Measurements from ENCODE around the gene RIN2.

RIN2 gene

DNA sequence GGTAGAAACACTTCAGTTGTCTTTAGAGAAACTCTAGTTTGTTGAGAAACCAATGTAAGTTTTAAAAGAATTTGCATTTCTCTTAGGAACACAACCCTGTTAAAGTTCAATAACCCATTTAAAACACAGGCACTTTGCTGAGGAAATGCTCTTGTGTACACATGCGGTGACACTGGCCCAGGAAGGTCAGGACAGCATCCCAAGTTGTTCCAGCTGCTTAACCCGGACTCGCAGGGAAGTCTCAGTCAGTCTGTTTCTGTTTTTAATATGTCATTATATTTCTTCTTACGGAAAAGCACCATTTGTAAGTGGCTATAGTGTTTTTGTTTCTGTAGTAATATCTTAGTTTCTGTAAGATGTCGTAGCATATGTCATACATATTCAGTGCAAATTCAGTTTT is 36.9 kb downstream of the RIN2 start:
- Histone ChIP-seq H3K27me3 (ENCODE audit: insufficient read depth, low read length, poor library complexity, severe bottlenecking) (no peaks in the 10 kb centered on the region), H3K4me3 (ENCODE audit: low read length, poor library complexity, severe bottlenecking) (no peak overlapping the region), H3K4me1 (ENCODE audit: insufficient read depth, low read length, poor library complexity, severe bottlenecking) (no peaks in the 10 kb centered on the region), H3K9ac (ENCODE audit: low read depth, low read length, poor library complexity, severe bottlenecking) (no peak overlapping the region), H3K9me2 (replicated peaks; ENCODE audit: low read depth, low read length) (no peaks in the 10 kb centered on the region), H2AFZ (ENCODE audit: low read length) (no peak overlapping the region), H3K4me2 (ENCODE audit: low read depth, low read length, poor library complexity, severe bottlenecking) (no peak overlapping the region), H3K9me3 (ENCODE audit: insufficient read depth, low read depth, low read length) (no peaks in the 10 kb centered on the region), H4K20me1 (ENCODE audit: insufficient read depth, low read length, poor library complexity, severe bottlenecking) (no peaks in the 10 kb centered on the region), H3K36me3 (ENCODE audit: insufficient read depth, low read length) (no peaks in the 10 kb centered on the region), H3K79me2 (ENCODE audit: insufficient read depth, low read length) (no peaks in the 10 kb centered on the region), H3F3A (ENCODE audit: low read depth) (no peaks in the 10 kb centered on the region)
- no peak for TF ChIP-seq EZH2phosphoT487 (IDR thresholded peaks at IDR 0.05; ENCODE audit: borderline replicate concordance)
- TF ChIP-seq, protein P1, sequence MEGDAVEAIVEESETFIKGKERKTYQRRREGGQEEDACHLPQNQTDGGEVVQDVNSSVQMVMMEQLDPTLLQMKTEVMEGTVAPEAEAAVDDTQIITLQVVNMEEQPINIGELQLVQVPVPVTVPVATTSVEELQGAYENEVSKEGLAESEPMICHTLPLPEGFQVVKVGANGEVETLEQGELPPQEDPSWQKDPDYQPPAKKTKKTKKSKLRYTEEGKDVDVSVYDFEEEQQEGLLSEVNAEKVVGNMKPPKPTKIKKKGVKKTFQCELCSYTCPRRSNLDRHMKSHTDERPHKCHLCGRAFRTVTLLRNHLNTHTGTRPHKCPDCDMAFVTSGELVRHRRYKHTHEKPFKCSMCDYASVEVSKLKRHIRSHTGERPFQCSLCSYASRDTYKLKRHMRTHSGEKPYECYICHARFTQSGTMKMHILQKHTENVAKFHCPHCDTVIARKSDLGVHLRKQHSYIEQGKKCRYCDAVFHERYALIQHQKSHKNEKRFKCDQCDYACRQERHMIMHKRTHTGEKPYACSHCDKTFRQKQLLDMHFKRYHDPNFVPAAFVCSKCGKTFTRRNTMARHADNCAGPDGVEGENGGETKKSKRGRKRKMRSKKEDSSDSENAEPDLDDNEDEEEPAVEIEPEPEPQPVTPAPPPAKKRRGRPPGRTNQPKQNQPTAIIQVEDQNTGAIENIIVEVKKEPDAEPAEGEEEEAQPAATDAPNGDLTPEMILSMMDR (conservative IDR thresholded peaks at IDR 0.05; ENCODE audit: low read length), result no peak

DNA sequence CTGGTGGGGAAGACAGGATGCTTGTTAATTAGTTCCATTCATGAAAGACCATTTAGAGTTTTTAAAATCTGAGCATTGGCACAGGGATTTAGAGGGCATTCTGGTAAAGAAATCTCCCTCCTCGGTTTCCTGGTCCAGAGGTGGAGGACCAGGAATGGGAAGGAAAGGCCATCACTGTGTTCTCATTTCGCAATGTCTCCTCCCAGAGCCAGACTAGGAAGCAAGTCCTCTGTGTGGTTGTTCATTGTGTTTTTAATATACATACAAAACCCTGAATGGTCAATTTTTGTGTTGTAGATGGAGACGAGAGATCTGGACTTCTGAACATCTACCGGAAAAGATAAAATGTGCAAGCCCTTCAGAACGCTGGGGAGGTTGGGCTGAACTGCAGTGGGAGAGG is 41.3 kb downstream of the RIN2 start:
- H3K79me2 ChIP-seq (ENCODE audit: insufficient read depth, low read length), result no peaks in the 10 kb centered on the region
- H3K27me3 ChIP-seq (ENCODE audit: insufficient read depth, low read length, poor library complexity, severe bottlenecking), result no peaks in the 10 kb centered on the region
- H3K9ac ChIP-seq (ENCODE audit: low read depth, low read length, poor library complexity, severe bottlenecking), result no peak overlapping the region
- TF ChIP-seq, protein P1 (conservative IDR thresholded peaks at IDR 0.05; ENCODE audit: low read length), result no peak
- no peak for TF ChIP-seq EZH2phosphoT487 (IDR thresholded peaks at IDR 0.05; ENCODE audit: borderline replicate concordance)
- no peaks in the 10 kb centered on the region for H3K36me3 ChIP-seq (ENCODE audit: insufficient read depth, low read length)
- no peaks in the 10 kb centered on the region for H3F3A ChIP-seq (ENCODE audit: low read depth)
- H2AFZ ChIP-seq (ENCODE audit: low read length), result no peak overlapping the region
- H3K4me3 ChIP-seq (ENCODE audit: low read length, poor library complexity, severe bottlenecking), result no peak overlapping the region
- no peaks in the 10 kb centered on the region for H4K20me1 ChIP-seq (ENCODE audit: insufficient read depth, low read length, poor library complexity, severe bottlenecking)
- H3K4me1 ChIP-seq (ENCODE audit: insufficient read depth, low read length, poor library complexity, severe bottlenecking), result no peaks in the 10 kb centered on the region
- no peak overlapping the region for H3K4me2 ChIP-seq (ENCODE audit: low read depth, low read length, poor library complexity, severe bottlenecking)
- H3K9me3 ChIP-seq (ENCODE audit: insufficient read depth, low read depth, low read length), result no peaks in the 10 kb centered on the region
- H3K9me2 ChIP-seq (replicated peaks; ENCODE audit: low read depth, low read length), result no peaks in the 10 kb centered on the region

DNA sequence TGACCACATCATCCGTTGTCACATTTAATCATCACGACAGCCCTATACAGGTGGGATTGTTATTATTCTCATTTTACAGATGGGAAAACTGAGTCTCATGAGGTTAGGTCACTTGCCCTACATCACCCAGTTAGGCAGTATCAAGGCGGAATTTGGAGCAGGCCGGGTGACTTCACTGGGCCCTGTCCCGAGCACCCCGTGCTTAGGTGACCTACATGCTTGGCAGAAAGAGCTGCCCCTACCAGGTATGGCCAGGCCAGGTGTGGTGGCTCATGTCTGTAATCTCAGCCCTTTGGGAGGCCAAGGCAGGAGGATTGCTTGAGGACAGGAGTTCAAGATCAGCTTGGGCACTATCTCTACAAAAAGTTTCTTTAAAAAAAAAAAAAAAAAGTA is 44.0 kb downstream of the RIN2 start:
- H3K36me3 ChIP-seq (ENCODE audit: insufficient read depth, low read length), result no peaks in the 10 kb centered on the region
- no peak overlapping the region for H3K9ac ChIP-seq (ENCODE audit: low read depth, low read length, poor library complexity, severe bottlenecking)
- no peaks in the 10 kb centered on the region for H3K79me2 ChIP-seq (ENCODE audit: insufficient read depth, low read length)
- no peaks in the 10 kb centered on the region for H3K9me3 ChIP-seq (ENCODE audit: insufficient read depth, low read depth, low read length)
- H3K4me2 ChIP-seq (ENCODE audit: low read depth, low read length, poor library complexity, severe bottlenecking), result no peak overlapping the region
- no peaks in the 10 kb centered on the region for H3K9me2 ChIP-seq (replicated peaks; ENCODE audit: low read depth, low read length)
- H3K4me3 ChIP-seq (ENCODE audit: low read length, poor library complexity, severe bottlenecking), result no peak overlapping the region
- no peak overlapping the region for H2AFZ ChIP-seq (ENCODE audit: low read length)
- H3F3A ChIP-seq (ENCODE audit: low read depth), result no peaks in the 10 kb centered on the region
- no peaks in the 10 kb centered on the region for H3K27me3 ChIP-seq (ENCODE audit: insufficient read depth, low read length, poor library complexity, severe bottlenecking)
- no peaks in the 10 kb centered on the region for H4K20me1 ChIP-seq (ENCODE audit: insufficient read depth, low read length, poor library complexity, severe bottlenecking)
- H3K4me1 ChIP-seq (ENCODE audit: insufficient read depth, low read length, poor library complexity, severe bottlenecking), result no peaks in the 10 kb centered on the region
- no peak for TF ChIP-seq EZH2phosphoT487 (IDR thresholded peaks at IDR 0.05; ENCODE audit: borderline replicate concordance)
- TF ChIP-seq, protein P1 (conservative IDR thresholded peaks at IDR 0.05; ENCODE audit: low read length), result no peak
